Right lobe of liver (tissue), 6 donors: ENCODE results near the gene FHIT. TPM values are rescaled to one million over a fixed set of nuclear protein-coding genes. Genes with fewer than 3 reads are reported as not detected.

Source experiments
- ATAC-seq, 4 donors: fragments of 200-7000 bp; cut with Tn5 transposase; one replicate each; pipeline ENCODE4 v1.9.1; 2020; ENCODE audit warnings: mild to moderate bottlenecking in 4 of 4, moderate library complexity in 4 of 4
- DNase-seq, 3 donors: peaks; one replicate each; pipeline ENCODE4 v3.0.0-alpha.2; 2020
- H3K27ac ChIP-seq, 3 donors: fragments of 200-600 bp; one replicate each; pipeline ENCODE4 v1.8.0; 2022
- H3K27me3 ChIP-seq, 2 donors: fragments of 200-600 bp; one replicate each; pipeline ENCODE4 v1.8.0; 2022
- H3K36me3 ChIP-seq, 4 donors: fragments of 200-600 bp; sonication (generic) in 1 of 4; one replicate each; pipeline versions ENCODE4 v1.5.1 to v1.8.0; 2017 to 2022; ENCODE audit warnings: control low read depth in 1 of 4
- H3K4me1 ChIP-seq, 4 donors: fragments of 200-600 bp; sonication (generic) in 1 of 4; one replicate each; pipeline versions ENCODE4 v1.5.1 to v1.8.0; 2017 to 2022; ENCODE audit warnings: control low read depth in 1 of 4
- H3K4me3 ChIP-seq, 3 donors: fragments of 200-600 bp; one replicate each; pipeline ENCODE4 v1.8.0; 2022
- H3K9me3 ChIP-seq, 4 donors: fragments of 200-600 bp; sonication (generic) in 1 of 4; one replicate each; pipeline versions ENCODE4 v1.5.1 to v1.8.0; 2017 to 2022; ENCODE audit warnings: control low read depth in 1 of 4
- CTCF ChIP-seq, 4 donors: fragments of 200-600 bp in 3 of 4; fragments of 450-650 bp in 1 of 4; IDR thresholded peaks; one replicate each; pipeline versions ENCODE4 v1.5.1 to v1.8.0; 2016 to 2022; ENCODE audit warnings: antibody characterized with exemption in 4 of 4, mild to moderate bottlenecking in 2 of 4
- POLR2A ChIP-seq: fragments of 450-650 bp; IDR thresholded peaks from one replicate; pipeline ENCODE4 v1.6.1; 2017; ENCODE audit warnings: antibody characterized with exemption, mild to moderate bottlenecking
- WGBS: methylation state at CpG from one replicate; pipeline ENCODE4 v1.1.6; 2018; ENCODE audit warnings: low coverage, low lambda C conversion rate; ENCODE audit not compliant: insufficient coverage; ENCODE audit errors: missing lambda C conversion rate; 5-methylcytosine and 5-hydroxymethylcytosine counted together
- intact Hi-C, 2 donors: fragments of 100-400 bp; cut with DNase I; formaldehyde crosslinking; loops; one replicate each; pipeline versions ENCODE4 v1.11.2 to v1.14.1; 2022
- total RNA-seq, 6 experiments: library from RNA; depleted of rRNA in 2 of 6; stranded (reverse); fragments of >200 nt in 2 of 6; fragmentation: NEBNext Ultra II Directional in 3 of 6; extraction: Animal tissue kit (Norgen Biotek cat#: 25700) in 3 of 6; gene quantifications; one replicate each; pipeline versions ENCODE4 v1.1.0 to v1.2.4, GENCODE V29; 2016 to 2023
- donor health status: DM: no; HTN: yes; CAD: no.
- donor health status: DM: no; HTN: no; CAD: no.
- donor health status: DM: no; HTN: no; CAD: no.
- donor health status: DM: no; HTN: yes; CAD: no.
- donor health status: DM: no; HTN: yes; CAD: no.

FHIT gene
- total RNA-seq, 6 experiments from 2014 or later = 6.6 to 11.2 (median 8.0) TPM

GRCh38 chr3:59877263-59878037 is 1373.8 kb downstream of the FHIT start:
- Histone ChIP-seq H3K36me3 (no peaks in the 10 kb centered on the region), H3K27me3 (no peaks in the 10 kb centered on the region), H3K4me3 (no peak overlapping the region), H3K4me1 (no peaks in the 10 kb centered on the region), H3K9me3 (no peaks in the 10 kb centered on the region), H3K27ac (no peak overlapping the region)
- TF ChIP-seq POLR2A = no peak
- no peak for TF ChIP-seq CTCF (IDR thresholded peaks at IDR 0.05)
- no peak for ATAC-seq
- no peak for DNase-seq
- intact Hi-C loops = no loop called here
- 85% methylated on average over 2 of the region's 2 CpGs for WGBS

- TF ChIP-seq CTCF (IDR thresholded peaks at IDR 0.05) (no peak), POLR2A (no peak)
- Histone ChIP-seq H3K4me1 (no peaks in the 10 kb centered on the region), H3K9me3 (no peaks in the 10 kb centered on the region), H3K36me3 (no peaks in the 10 kb centered on the region), H3K27ac (no peak overlapping the region), H3K4me3 (no peak overlapping the region), H3K27me3 (no peaks in the 10 kb centered on the region)
- WGBS = 58% methylated on average over 2 of the region's 2 CpGs
- ATAC-seq = peak in 3 of 4 donors; percentile 47 to 62 (median 47)
- DNase-seq = no peak
- intact Hi-C loops = no loop called here
Observed at GRCh38 chr3:59876533-59877062, 1374.7 kb downstream of the FHIT start.

GRCh38 chr3:59873576-59874230 is 1377.5 kb downstream of the FHIT start:
- 59% methylated on average over 7 of the region's 8 CpGs for WGBS
- peak in 2 of 4 donors; percentile 35 to 48 for ATAC-seq
- no peak for TF ChIP-seq POLR2A
- TF ChIP-seq CTCF (IDR thresholded peaks at IDR 0.05) = no peak

GRCh38 chr3:59872128-59872527 is 1379.1 kb downstream of the FHIT start:
- Histone ChIP-seq H3K4me1 (no peaks in the 10 kb centered on the region), H3K27ac (no peak overlapping the region), H3K36me3 (no peaks in the 10 kb centered on the region), H3K9me3 (no peaks in the 10 kb centered on the region), H3K27me3 (no peaks in the 10 kb centered on the region), H3K4me3 (no peak overlapping the region)
- DNase-seq (no peak), ATAC-seq (no peak)
- intact Hi-C loops = no loop called here
- TF ChIP-seq POLR2A = no peak
- TF ChIP-seq CTCF (IDR thresholded peaks at IDR 0.05) = no peak
- 75% methylated on average over 3 of the region's 3 CpGs for WGBS

More at GRCh38 chr3:59873576-59874230, 1377.5 kb downstream of the FHIT start:
- Histone ChIP-seq H3K4me1 (no peaks in the 10 kb centered on the region), H3K27me3 (no peaks in the 10 kb centered on the region), H3K4me3 (no peak overlapping the region), H3K36me3 (no peaks in the 10 kb centered on the region), H3K9me3 (no peaks in the 10 kb centered on the region), H3K27ac (no peak overlapping the region)
- no peak for DNase-seq
- intact Hi-C loops = no loop called here
